T-cell (primary cell): Measurements from ENCODE around the gene KCTD1. TPM values are rescaled to one million over a fixed set of nuclear protein-coding genes. Genes with fewer than 3 reads are reported as not detected.

Experiments
- ATAC-seq, 4 experiments: fragments of 200-7000 bp in 3 of 4; fragments of 150-1000 bp in 1 of 4; cut with Tn5 transposase; replicated peaks in 1 of 4; 1 replicate in 3 of 4; 2 replicates in 1 of 4; pipeline ENCODE4 v1.10.0; 2021; ENCODE audit warnings: moderate library complexity in 3 of 4, mild to moderate bottlenecking in 2 of 4, moderate number of reproducible peaks in 1 of 4
- CTCF ChIA-PET, 2 donors: fragments of 300-600 bp; sonication (Branson Sonifier 250); formaldehyde crosslinking; loops; one replicate each; lab custom pipeline; 2022; ENCODE audit warnings: antibody characterized with exemption in 2 of 2; lab: Charles Lee
- POLR2A ChIA-PET, 2 donors: fragments of 300-600 bp; sonication (Branson Sonifier 250); formaldehyde crosslinking; loops; one replicate each; lab custom pipeline; 2022; ENCODE audit warnings: antibody characterized with exemption in 2 of 2; lab: Charles Lee
- DNase-seq, 35 experiments: peaks; one replicate each; pipeline versions ENCODE4 v3.0.0 to v3.0.0-alpha.2; 2013 to 2023
- H3K27ac ChIP-seq: one replicate; pipeline ENCODE4 v1.5.1; 2013; ENCODE audit warnings: low read length
- H3K27me3 ChIP-seq, 2 experiments: replicated peaks in 1 of 2; 1 replicate in 1 of 2; 2 replicates in 1 of 2; pipeline versions ENCODE4 v1.6.1 to v1.7.0; 2013; ENCODE audit warnings: low read length in 1 of 2, mixed read lengths in 1 of 2; ENCODE audit not compliant: control insufficient read depth in 2 of 2, insufficient read depth in 2 of 2; ENCODE audit errors: extremely low read depth in 1 of 2
- H3K36me3 ChIP-seq, 2 donors: 1 replicate in 1 of 2; 2 replicates in 1 of 2; pipeline versions ENCODE4 v1.6.1 to v1.7.0; 2013; ENCODE audit warnings: low read length in 1 of 2; ENCODE audit not compliant: control insufficient read depth in 2 of 2, insufficient read depth in 1 of 2; ENCODE audit errors: extremely low read depth in 1 of 2
- H3K4me1 ChIP-seq, 2 experiments: 1 replicate in 1 of 2; 2 replicates in 1 of 2; pipeline versions ENCODE4 v1.6.1 to v1.7.0; 2013; ENCODE audit warnings: low read length in 2 of 2, mixed read lengths in 1 of 2; ENCODE audit not compliant: insufficient read depth in 2 of 2, control insufficient read depth in 1 of 2; ENCODE audit errors: extremely low read depth in 1 of 2
- H3K4me3 ChIP-seq, 2 donors: 1 replicate in 1 of 2; 2 replicates in 1 of 2; pipeline versions ENCODE4 v1.5.1 to v1.7.0; 2013; ENCODE audit warnings: mild to moderate bottlenecking in 2 of 2, low read length in 1 of 2, moderate library complexity in 1 of 2; ENCODE audit not compliant: control insufficient read depth in 1 of 2; ENCODE audit errors: extremely low read depth in 1 of 2
- H3K9me3 ChIP-seq: 2 replicates; pipeline ENCODE4 v1.7.0; 2013
- H3K27ac Mint-ChIP-seq, 2 donors: one replicate each; pipeline ENCODE4 v1.8.0; 2020 to 2021; ENCODE audit warnings: mild to moderate bottlenecking in 2 of 2, mixed read lengths in 2 of 2
- H3K27me3 Mint-ChIP-seq, 2 donors: one replicate each; pipeline ENCODE4 v1.8.0; 2021 to 2022; ENCODE audit warnings: mixed read lengths in 2 of 2
- H3K36me3 Mint-ChIP-seq: one replicate; pipeline ENCODE4 v1.8.0; 2021; ENCODE audit warnings: mixed read lengths
- H3K4me1 Mint-ChIP-seq, 3 donors: one replicate each; pipeline ENCODE4 v1.8.0; 2020 to 2022; ENCODE audit warnings: mixed read lengths in 3 of 3, mild to moderate bottlenecking in 1 of 3
- H3K4me3 Mint-ChIP-seq, 3 donors: one replicate each; pipeline ENCODE4 v1.8.0; 2020 to 2022; ENCODE audit warnings: mild to moderate bottlenecking in 3 of 3, mixed read lengths in 3 of 3, moderate library complexity in 3 of 3
- H3K9me3 Mint-ChIP-seq, 3 donors: one replicate each; pipeline ENCODE4 v1.8.0; 2020 to 2022; ENCODE audit warnings: mixed read lengths in 3 of 3
- WGBS: methylation state at CpG from one replicate; pipeline ENCODE4 v1.1.5; 2013; ENCODE audit warnings: missing lambda C conversion rate; ENCODE audit not compliant: insufficient coverage; 5-methylcytosine and 5-hydroxymethylcytosine counted together
- total RNA-seq, 35 experiments: library from RNA in 6 of 35; stranded (reverse) in 6 of 35; fragments of 120-200 nt in 1 of 35; gene quantifications; one replicate each; pipeline versions ENCODE4 v1.2.1 to v1.2.4 and lab custom pipeline; 2013 to 2026

The KCTD1 gene
- total RNA-seq, result 1 to 10 TPM; 3.2 to 4.3 (median 3.9) TPM
- total RNA-seq (2013), result 3.1 TPM
- 0.92 to 4.4 (median 2.7) reads per million in 29 experiments for total RNA-seq (lab: John Stamatoyannopoulos, UW)

DNA sequence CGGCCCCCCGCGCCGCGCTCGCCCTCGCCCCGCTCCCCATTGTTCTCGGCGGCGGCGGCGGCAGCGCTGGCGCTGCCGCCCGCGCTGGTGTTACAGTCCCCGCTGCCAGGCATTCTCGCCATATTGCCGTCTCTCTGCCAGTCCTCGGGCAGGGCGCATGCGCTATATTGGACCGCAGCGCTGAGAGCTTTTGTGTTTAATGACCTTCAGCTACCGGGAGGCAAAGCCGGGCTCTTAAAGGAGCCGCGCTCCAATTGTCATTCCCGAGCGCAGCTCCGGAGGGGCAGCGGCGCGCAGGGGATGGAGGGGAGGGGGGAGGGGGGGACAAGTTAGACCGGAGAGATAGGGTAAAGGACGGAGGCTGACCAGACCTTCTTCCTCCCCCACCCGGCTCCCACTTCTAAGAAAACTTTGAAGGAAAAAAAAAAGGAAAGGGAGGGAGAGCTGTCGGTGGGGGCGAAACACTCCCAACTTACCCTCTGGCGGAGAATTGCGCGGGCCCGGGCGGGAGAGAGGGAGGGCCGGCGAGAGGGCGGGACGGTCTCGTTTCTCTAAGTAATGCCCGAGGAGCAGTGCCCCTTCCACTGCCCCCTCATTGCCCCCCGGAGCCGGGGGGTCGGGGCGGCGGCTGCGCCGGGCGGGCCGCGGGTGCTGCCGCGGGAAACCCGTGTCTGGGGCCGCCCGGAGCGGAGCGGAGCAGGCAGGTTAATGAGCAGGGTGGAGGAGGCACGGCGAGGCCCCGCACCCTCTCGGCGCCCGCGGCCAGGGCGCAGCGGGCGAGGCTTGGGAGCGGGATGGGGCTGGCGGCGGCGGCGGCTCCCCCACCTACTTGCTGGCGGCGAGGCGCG, at the start of gene KCTD1:
TSS of gene KCTD1 (minus strand) at position 139 of the 848 bp plus-strand sequence. CDS start at position 122, 17 bp downstream.
- Mint-ChIP-seq H3K27me3 (peaks cover 28 to 40% of the 10 kb centered on the region in 2 donors), H3K27ac (no peak within 1 kb of the TSS), H3K9me3 (no peaks in the 10 kb centered on the region), H3K36me3 (no peaks in the 10 kb centered on the region), H3K4me1 (peaks cover 38 to 48% (median 46%) of the 10 kb centered on the region in 3 donors), H3K4me3 (peak within 1 kb of the TSS; percentile 79 to 86 (median 84))
- POLR2A ChIA-PET, result no interaction called here
- DNase-seq (peak in 31 of 35 experiments; percentile 7 to 69 (median 33)), ATAC-seq (peak; percentile 51 to 71 (median 66))
- peak within 1 kb of the TSS; percentile 50 to 73 for H3K4me3 ChIP-seq
- CTCF ChIA-PET, result interaction anchor here in 1 of 2 donors (1.2 kb wide), 1 partner anchor 10 kb away, joined by 3 read pairs; no protein-coding TSS in a partner anchor
- no peaks in the 10 kb centered on the region for H3K9me3 ChIP-seq
- under 1% methylated on average over 63 of the region's 88 CpGs for WGBS
- peaks cover 7 to 42% of the 10 kb centered on the region in 2 experiments for H3K4me1 ChIP-seq
- peaks cover 2 to 40% of the 10 kb centered on the region in 2 experiments for H3K27me3 ChIP-seq
- no peak within 1 kb of the TSS for H3K27ac ChIP-seq
- no peaks in the 10 kb centered on the region for H3K36me3 ChIP-seq

DNA sequence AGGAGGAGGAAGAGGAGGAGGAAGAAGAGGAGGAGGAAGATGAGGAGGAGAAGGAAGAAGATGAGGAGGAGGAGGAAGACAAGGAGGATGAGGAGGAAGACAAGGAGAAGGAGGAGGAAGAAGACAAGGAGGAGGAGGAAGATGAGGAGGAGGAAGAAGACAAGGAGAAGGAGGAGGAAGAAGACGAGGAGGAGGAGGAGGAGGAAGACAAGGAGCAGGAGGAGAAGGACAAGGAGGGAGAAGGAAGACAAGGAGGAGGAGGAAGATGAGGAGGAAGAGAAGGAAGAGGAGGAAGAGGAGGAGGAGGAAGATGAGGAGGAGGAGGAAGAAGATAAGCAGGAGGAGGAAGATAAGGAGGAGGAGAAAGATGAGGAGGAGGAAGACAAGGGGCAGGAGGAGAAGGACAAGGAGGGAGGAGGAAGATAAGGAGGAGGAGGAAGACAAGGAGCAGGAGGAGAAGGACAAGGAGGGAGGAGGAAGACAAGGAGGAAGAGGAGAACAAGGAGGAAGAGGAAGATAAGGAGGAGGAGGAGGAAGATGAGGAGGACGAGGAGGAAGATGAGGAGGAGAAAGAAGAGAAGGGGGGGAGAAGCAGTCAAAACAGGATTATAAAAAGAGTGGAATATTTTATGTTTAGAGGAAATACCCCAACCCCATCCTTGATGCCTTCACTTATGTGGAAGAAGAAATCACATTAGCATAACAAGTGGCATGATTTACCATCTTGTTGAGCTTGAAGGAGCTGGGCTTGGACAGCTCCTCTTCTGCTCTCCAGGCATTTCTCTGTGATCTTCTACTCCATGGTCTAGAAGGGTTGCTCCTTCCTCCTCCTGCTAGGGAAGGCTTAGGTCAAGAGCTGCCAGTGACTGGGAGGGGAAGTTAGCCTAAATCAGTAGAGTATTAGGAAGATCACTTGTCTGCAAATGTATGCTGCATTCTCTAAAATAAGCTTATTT, 45.3 kb upstream of the KCTD1 start:
- CTCF ChIA-PET, result interaction anchor here in 1 of 2 donors (0.7 kb wide), 1 partner anchor 1764 kb away, joined by 6 read pairs; no protein-coding TSS in a partner anchor
- WGBS, result 64% methylated on average over 1 of the region's 2 CpGs
- H3K4me3 Mint-ChIP-seq, result no peak overlapping the region

DNA sequence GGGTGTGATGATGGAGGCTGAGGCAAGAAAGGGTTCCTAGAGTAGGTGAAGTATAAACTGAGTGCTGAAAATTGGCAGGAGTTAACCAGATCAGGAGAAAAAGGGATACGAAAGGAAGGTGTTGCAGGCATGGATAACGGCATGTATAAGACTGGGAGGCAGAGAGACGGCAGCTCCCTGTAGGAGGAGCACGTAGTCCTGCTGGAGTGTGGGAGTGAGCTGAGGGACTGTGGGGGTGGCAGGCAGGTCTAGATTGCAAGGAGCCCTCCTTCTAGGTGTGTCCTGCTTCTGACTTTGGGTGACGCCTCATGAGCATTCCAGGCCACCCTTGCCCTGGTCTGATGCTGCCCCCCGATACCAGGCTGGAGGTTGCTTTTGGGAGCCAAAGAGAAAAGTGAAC, 36.4 kb upstream of the KCTD1 start:
- H3K27me3 ChIP-seq, result peaks cover 0 to 2% of the 10 kb centered on the region in 2 experiments
- no peaks in the 10 kb centered on the region for H3K4me1 ChIP-seq
- no peak for ATAC-seq
- DNase-seq, result no peak
- H3K36me3 ChIP-seq, result no peaks in the 10 kb centered on the region
- H3K36me3 Mint-ChIP-seq, result no peaks in the 10 kb centered on the region
- peaks cover 7 to 14% of the 10 kb centered on the region in 2 donors for H3K27me3 Mint-ChIP-seq
- no peaks in the 10 kb centered on the region for H3K4me1 Mint-ChIP-seq
- H3K27ac Mint-ChIP-seq, result no peak overlapping the region
- no peak overlapping the region for H3K27ac ChIP-seq
- H3K4me3 ChIP-seq, result no peak overlapping the region
- POLR2A ChIA-PET, result no interaction called here
- WGBS, result 85% methylated on average over 3 of the region's 6 CpGs
- H3K4me3 Mint-ChIP-seq, result no peak overlapping the region
- CTCF ChIA-PET, result no interaction called here
- no peaks in the 10 kb centered on the region for H3K9me3 Mint-ChIP-seq
- H3K9me3 ChIP-seq, result no peaks in the 10 kb centered on the region

More for the DNA sequence above, 45.3 kb upstream of the KCTD1 start:
- H3K4me3 ChIP-seq, result no peak overlapping the region
- POLR2A ChIA-PET, result no interaction called here
- no peak for DNase-seq
- H3K4me1 ChIP-seq, result no peaks in the 10 kb centered on the region
- Mint-ChIP-seq H3K27ac (no peak overlapping the region), H3K27me3 (peaks cover 11 to 27% of the 10 kb centered on the region in 2 donors), H3K4me1 (no peaks in the 10 kb centered on the region), H3K9me3 (no peaks in the 10 kb centered on the region), H3K36me3 (no peaks in the 10 kb centered on the region)
- H3K9me3 ChIP-seq, result no peaks in the 10 kb centered on the region
- no peak for ATAC-seq
- peaks cover 0 to 4% of the 10 kb centered on the region in 2 experiments for H3K27me3 ChIP-seq
- H3K36me3 ChIP-seq, result no peaks in the 10 kb centered on the region
- no peak overlapping the region for H3K27ac ChIP-seq

DNA sequence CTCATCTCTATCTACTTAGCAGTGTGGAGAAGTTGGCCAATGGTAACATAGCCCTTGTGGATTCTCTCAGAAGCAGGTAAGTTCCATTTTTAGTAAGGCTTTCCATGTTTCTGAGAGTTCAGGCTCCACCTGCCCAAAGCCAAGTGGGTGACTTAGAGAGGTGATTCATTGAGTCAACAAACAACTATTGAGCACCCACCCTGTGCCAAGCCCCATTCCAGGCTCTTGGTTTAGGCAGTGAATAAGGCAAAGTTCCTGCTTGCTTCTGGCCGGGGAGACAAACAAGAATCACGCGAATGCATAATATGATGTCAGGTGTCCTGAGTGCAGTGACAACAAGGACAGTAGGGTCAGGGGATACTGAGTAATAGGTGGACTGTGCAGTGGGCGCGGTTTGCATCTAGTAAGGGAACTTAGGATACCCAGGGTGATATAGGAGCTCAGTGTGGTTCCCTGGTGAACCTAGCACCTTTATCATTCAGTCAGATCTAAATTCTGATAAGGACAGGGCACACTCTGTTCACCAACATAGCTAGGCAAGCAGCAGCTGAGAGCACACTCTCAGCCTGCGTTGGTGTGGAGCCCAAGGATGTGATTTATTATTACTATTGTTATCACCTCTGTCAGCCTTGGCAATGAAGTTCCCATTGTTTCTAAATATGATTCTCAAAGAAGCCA, 31.7 kb upstream of the KCTD1 start:
- POLR2A ChIA-PET, result no interaction called here
- no peak overlapping the region for H3K27ac ChIP-seq
- peaks cover 7 to 8% (median 8%) of the 10 kb centered on the region in 3 donors for H3K4me1 Mint-ChIP-seq
- WGBS, result 69% methylated on average over 2 of the region's 6 CpGs
- DNase-seq (no peak), ATAC-seq (no peak)
- no peaks in the 10 kb centered on the region for H3K9me3 Mint-ChIP-seq
- no peaks in the 10 kb centered on the region for H3K36me3 Mint-ChIP-seq
- H3K27me3 ChIP-seq, result peaks cover 0 to 5% of the 10 kb centered on the region in 2 experiments
- peaks cover 24 to 35% of the 10 kb centered on the region in 2 donors for H3K27me3 Mint-ChIP-seq
- H3K36me3 ChIP-seq, result no peaks in the 10 kb centered on the region
- peaks cover 0 to 3% of the 10 kb centered on the region in 2 experiments for H3K4me1 ChIP-seq
- no peaks in the 10 kb centered on the region for H3K9me3 ChIP-seq
- H3K27ac Mint-ChIP-seq, result no peak overlapping the region
- H3K4me3 Mint-ChIP-seq, result no peak overlapping the region
- CTCF ChIA-PET, result no interaction called here
- H3K4me3 ChIP-seq, result no peak overlapping the region

DNA sequence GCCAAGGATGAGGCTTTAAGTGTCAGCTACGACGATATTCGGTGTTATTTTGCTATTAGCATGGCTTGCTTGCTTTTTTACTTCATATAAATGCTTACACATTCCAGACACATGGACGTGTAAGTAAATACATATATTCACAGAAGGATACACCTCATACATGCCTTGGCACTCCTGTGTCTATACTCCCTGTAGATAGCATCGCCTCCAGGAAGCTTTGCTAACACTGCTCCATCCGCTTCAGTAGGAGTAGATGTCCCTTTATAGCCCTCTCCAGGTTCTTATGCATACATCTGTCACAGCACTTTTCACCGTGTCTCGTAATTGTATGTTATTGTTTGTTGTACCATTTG, 27.5 kb upstream of the KCTD1 start:
- peak overlapping the region in 1 of 3 donors; percentile 60 for H3K4me3 Mint-ChIP-seq
- H3K9me3 Mint-ChIP-seq, result no peaks in the 10 kb centered on the region
- H3K4me3 ChIP-seq, result no peak overlapping the region
- peaks cover 11 to 12% (median 11%) of the 10 kb centered on the region in 3 donors for H3K4me1 Mint-ChIP-seq
- ChIA-PET CTCF (no interaction called here), POLR2A (no interaction called here)
- no peaks in the 10 kb centered on the region for H3K9me3 ChIP-seq
- no peaks in the 10 kb centered on the region for H3K36me3 Mint-ChIP-seq
- DNase-seq (no peak), ATAC-seq (no peak)
- WGBS, result no CpG with 5 or more reads among the region's 8 CpGs
- no peak overlapping the region for H3K27ac ChIP-seq
- H3K36me3 ChIP-seq, result no peaks in the 10 kb centered on the region
- H3K4me1 ChIP-seq, result peaks cover 0 to 3% of the 10 kb centered on the region in 2 experiments
- peaks cover 0 to 5% of the 10 kb centered on the region in 2 experiments for H3K27me3 ChIP-seq
- peaks cover 32 to 38% of the 10 kb centered on the region in 2 donors for H3K27me3 Mint-ChIP-seq
- no peak overlapping the region for H3K27ac Mint-ChIP-seq
